Measurements from ENCODE around the gene LMX1A. TPM values are rescaled to one million over a fixed set of nuclear protein-coding genes. Genes with fewer than 3 reads are reported as not detected.

Gene LMX1A
- total RNA-seq, 1 donor from 2014 or later: 8.7 TPM

DNA sequence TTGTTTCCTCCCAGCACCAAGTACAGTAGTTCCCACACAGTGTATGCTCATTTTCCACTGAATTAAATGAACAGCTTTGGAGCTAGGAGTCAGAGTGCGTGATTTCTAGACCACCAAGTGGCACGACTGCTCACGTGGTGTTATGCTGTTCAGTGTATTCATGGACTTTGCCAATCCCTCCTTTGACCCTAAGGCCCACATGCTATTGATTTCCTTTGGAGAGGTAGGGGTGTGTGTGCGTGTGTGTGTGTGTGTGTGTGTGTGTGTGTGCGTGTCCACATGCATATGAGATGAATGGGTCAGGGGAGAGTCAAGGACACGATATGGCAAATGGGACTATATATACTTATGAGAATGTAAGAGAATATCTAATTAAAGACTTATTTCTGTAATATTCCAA, 177.2 kb downstream of the LMX1A start:
- DNase-seq (ENCODE audit: low spot score): no peak
- Histone ChIP-seq H3F3A (ENCODE audit: low read depth) (no peaks in the 10 kb centered on the region), H3K4me1 (no peaks in the 10 kb centered on the region), H3K79me2 (ENCODE audit: low read depth) (no peaks in the 10 kb centered on the region), H2AFZ (replicated peaks) (no peak overlapping the region), H3K9me3 (ENCODE audit: low read depth) (no peaks in the 10 kb centered on the region), H3K4me2 (no peak overlapping the region), H3K4me3 (no peak overlapping the region), H3K9ac (no peak overlapping the region), H3K27ac (no peak overlapping the region), H4K20me1 (ENCODE audit: low read depth) (no peaks in the 10 kb centered on the region), H3K27me3 (no peaks in the 10 kb centered on the region), H3K36me3 (no peaks in the 10 kb centered on the region)
- H3K4me1 Mint-ChIP-seq: peaks cover 6% of the 10 kb centered on the region
- H3K36me3 Mint-ChIP-seq: peaks cover 4% of the 10 kb centered on the region
- H3K4me3 Mint-ChIP-seq: no peak overlapping the region
- peaks cover 2% of the 10 kb centered on the region for H3K27me3 Mint-ChIP-seq (ENCODE audit: insufficient read depth, low read depth)
- no peak for TF ChIP-seq EZH2 (IDR thresholded peaks at IDR 0.05)
- TF ChIP-seq CTCF (IDR thresholded peaks at IDR 0.05): no peak
- no peak for TF ChIP-seq EZH2phosphoT487 (IDR thresholded peaks at IDR 0.05)
- peaks cover 16% of the 10 kb centered on the region for H3K9me3 Mint-ChIP-seq
- H3K27ac Mint-ChIP-seq: no peak overlapping the region

- Mint-ChIP-seq H3K27ac (no peak overlapping the region), H3K27me3 (ENCODE audit: insufficient read depth, low read depth) (peaks cover 6% of the 10 kb centered on the region), H3K9me3 (no peaks in the 10 kb centered on the region), H3K4me3 (no peak overlapping the region), H3K4me1 (peaks cover 14% of the 10 kb centered on the region), H3K36me3 (no peaks in the 10 kb centered on the region)
- Histone ChIP-seq H3K36me3 (no peaks in the 10 kb centered on the region), H3K27me3 (no peaks in the 10 kb centered on the region), H3K4me2 (no peak overlapping the region), H3K9me3 (ENCODE audit: low read depth) (no peaks in the 10 kb centered on the region), H3K9ac (no peak overlapping the region), H3F3A (ENCODE audit: low read depth) (no peaks in the 10 kb centered on the region), H3K4me1 (peaks cover 6% of the 10 kb centered on the region), H3K4me3 (no peak overlapping the region), H4K20me1 (ENCODE audit: low read depth) (no peaks in the 10 kb centered on the region), H2AFZ (replicated peaks) (no peak overlapping the region), H3K79me2 (ENCODE audit: low read depth) (no peaks in the 10 kb centered on the region), H3K27ac (no peak overlapping the region)
- DNase-seq (ENCODE audit: low spot score): no peak
- no peak for TF ChIP-seq CTCF (IDR thresholded peaks at IDR 0.05)
- TF ChIP-seq EZH2 (IDR thresholded peaks at IDR 0.05): no peak
- no peak for TF ChIP-seq EZH2phosphoT487 (IDR thresholded peaks at IDR 0.05)
Measured at GRCh38 chr1:165174491-165174890, 182.0 kb downstream of the LMX1A start.

- H4K20me1 ChIP-seq (ENCODE audit: low read depth): no peaks in the 10 kb centered on the region
- Mint-ChIP-seq H3K4me3 (no peak overlapping the region), H3K9me3 (no peaks in the 10 kb centered on the region), H3K27ac (no peak overlapping the region), H3K4me1 (peaks cover 14% of the 10 kb centered on the region), H3K27me3 (ENCODE audit: insufficient read depth, low read depth) (peaks cover 4% of the 10 kb centered on the region), H3K36me3 (no peaks in the 10 kb centered on the region)
- no peak overlapping the region for H3K4me2 ChIP-seq
- no peak overlapping the region for H3K27ac ChIP-seq
- no peaks in the 10 kb centered on the region for H3K36me3 ChIP-seq
- DNase-seq (ENCODE audit: low spot score): no peak
- H3K9me3 ChIP-seq (ENCODE audit: low read depth): no peaks in the 10 kb centered on the region
- H3F3A ChIP-seq (ENCODE audit: low read depth): no peaks in the 10 kb centered on the region
- H3K4me3 ChIP-seq: no peak overlapping the region
- no peak overlapping the region for H3K9ac ChIP-seq
- no peaks in the 10 kb centered on the region for H3K79me2 ChIP-seq (ENCODE audit: low read depth)
- no peak overlapping the region for H2AFZ ChIP-seq (replicated peaks)
- peaks cover 6% of the 10 kb centered on the region for H3K4me1 ChIP-seq
- no peak for TF ChIP-seq EZH2phosphoT487 (IDR thresholded peaks at IDR 0.05)
- no peak for TF ChIP-seq EZH2 (IDR thresholded peaks at IDR 0.05)
- H3K27me3 ChIP-seq: no peaks in the 10 kb centered on the region
Measured at GRCh38 chr1:165173818-165174217, 182.7 kb downstream of the LMX1A start.

- peaks cover 7% of the 10 kb centered on the region for H3K27me3 Mint-ChIP-seq (ENCODE audit: insufficient read depth, low read depth)
- Histone ChIP-seq H3K4me2 (no peak overlapping the region), H4K20me1 (ENCODE audit: low read depth) (no peaks in the 10 kb centered on the region), H3K27me3 (no peaks in the 10 kb centered on the region), H3K79me2 (ENCODE audit: low read depth) (no peaks in the 10 kb centered on the region), H3K9ac (no peak overlapping the region), H2AFZ (replicated peaks) (no peak overlapping the region), H3K4me1 (peaks cover 6% of the 10 kb centered on the region), H3K4me3 (no peak overlapping the region), H3K36me3 (no peaks in the 10 kb centered on the region), H3K27ac (no peak overlapping the region), H3F3A (ENCODE audit: low read depth) (no peaks in the 10 kb centered on the region), H3K9me3 (ENCODE audit: low read depth) (no peaks in the 10 kb centered on the region)
- TF ChIP-seq EZH2phosphoT487 (IDR thresholded peaks at IDR 0.05) (no peak), CTCF (IDR thresholded peaks at IDR 0.05) (no peak), EZH2 (IDR thresholded peaks at IDR 0.05) (no peak)
- H3K36me3 Mint-ChIP-seq: no peaks in the 10 kb centered on the region
- H3K4me3 Mint-ChIP-seq: no peak overlapping the region
- DNase-seq (ENCODE audit: low spot score): no peak
- H3K9me3 Mint-ChIP-seq: no peaks in the 10 kb centered on the region
- H3K27ac Mint-ChIP-seq: no peak overlapping the region
- peaks cover 14% of the 10 kb centered on the region for H3K4me1 Mint-ChIP-seq
Measured at GRCh38 chr1:165173409-165173808, 183.1 kb downstream of the LMX1A start.
